HG03575 (cell line): ENCODE data around the gene GTF3C1.
A peak's percentile ranks its signal among the peaks of the same experiment; 100 is the strongest.
"Not testable (repeated sequence)": the region's sequence is repeated elsewhere in the genome, so short reads cannot be mapped to it uniquely, and the experiment has no call there.

Experiments used
- ATAC-seq: cut with Tn5 transposase; IDR thresholded peaks from one replicate; pipeline ENCODE4 v1.9.1; 2021; ENCODE audit not compliant: unreplicated experiment, insufficient number of reproducible peaks, low FRiP score; ENCODE audit errors: extremely low read depth

The GTF3C1 gene

DNA sequence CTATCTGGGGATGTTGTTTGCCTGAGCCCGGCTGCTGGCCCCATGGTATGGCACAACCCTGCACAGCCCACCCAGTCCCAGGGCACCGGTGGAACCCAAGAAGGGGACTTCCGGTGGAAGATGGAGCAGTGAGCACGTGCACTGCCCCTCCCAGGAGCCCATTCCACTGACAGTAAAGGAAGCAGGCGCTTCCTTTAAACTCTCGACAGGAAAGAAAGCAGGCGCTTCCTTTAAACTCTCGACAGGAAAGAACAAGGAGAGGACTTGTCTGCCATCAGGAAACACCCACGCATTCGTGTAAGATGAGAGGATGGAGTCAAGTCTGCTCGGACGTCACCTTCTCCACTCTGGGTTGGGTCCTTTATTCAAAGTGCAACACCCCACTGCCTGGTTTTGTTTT is 94.0 kb downstream of the GTF3C1 start:
- ATAC-seq: no peak

DNA sequence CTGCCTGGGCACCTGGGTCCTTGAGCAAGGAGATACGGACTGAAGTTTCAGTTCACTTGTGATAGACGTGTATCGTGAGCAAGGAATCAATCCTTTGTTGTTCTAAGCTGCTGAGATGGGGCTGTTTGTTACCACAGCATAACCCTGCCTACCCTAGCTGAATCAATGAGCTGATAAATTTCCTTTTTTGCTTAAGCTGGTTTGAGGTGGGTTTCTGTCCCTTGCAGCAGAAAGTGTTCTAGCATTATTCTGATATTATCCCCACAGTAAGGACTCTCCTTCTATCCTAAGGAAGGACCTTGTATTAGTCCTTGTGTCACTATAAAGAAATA is 96.3 kb downstream of the GTF3C1 start:
- no peak for ATAC-seq

DNA sequence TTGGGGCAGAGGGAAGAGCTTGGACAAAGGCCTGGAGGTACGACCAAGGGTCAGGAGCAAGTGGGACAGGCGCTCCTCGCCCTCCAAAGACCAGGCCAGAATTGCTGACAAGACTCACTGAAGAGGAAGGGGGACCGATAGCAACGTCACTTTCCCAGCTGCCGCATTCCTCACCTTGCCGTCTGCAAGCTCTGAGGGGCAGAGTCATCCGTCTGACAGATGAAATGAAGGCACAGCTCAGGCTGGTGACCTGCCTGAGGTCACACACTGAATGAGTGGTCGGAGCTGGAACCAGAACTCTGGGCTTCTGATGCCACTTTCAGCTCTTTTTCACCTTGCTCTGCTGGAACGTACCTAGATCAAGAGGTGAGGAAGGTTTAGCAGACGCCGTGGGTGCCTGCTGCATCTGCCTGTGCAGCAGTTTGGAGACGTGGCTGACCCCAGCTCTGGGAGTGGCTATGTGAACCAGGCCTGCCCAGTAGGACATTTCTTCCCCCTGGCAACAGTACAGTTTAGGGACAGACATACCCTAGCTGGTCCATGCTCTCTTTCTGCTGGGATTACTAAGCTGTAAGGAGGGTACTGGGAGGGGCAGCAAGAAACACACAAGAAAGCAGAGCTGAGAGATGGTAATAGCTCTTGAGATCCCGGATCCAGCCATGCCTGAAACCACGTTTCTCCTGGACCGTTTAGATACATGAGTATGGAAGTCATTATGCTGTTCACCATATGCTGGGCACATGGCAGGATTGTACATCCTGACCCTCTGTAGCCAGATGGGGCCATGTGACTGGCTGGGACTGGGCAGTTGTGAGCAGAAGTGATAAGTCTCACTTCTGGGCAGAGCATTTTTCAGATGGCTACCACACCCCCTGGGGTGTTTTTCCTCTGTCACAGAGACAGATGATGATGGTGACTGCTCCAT is 96.9 kb downstream of the GTF3C1 start:
- ATAC-seq: no peak

DNA sequence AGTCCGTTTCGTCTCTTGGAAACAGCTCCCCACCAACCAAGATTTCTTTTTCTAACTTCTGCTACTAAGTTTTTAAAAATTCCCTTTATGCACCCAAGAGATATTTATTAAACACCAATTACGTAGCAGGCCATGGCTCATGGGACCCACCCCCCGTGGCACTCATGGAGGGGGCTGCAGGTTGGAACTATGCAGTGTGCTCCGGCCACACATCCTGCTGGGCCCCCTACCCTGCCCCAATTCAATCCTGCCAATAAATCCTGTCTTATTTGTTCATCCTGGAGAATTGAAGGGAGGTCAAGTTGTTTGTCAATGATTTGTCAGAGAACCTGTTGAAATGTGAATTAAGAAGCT is 99.5 kb downstream of the GTF3C1 start:
- ATAC-seq: no peak

DNA sequence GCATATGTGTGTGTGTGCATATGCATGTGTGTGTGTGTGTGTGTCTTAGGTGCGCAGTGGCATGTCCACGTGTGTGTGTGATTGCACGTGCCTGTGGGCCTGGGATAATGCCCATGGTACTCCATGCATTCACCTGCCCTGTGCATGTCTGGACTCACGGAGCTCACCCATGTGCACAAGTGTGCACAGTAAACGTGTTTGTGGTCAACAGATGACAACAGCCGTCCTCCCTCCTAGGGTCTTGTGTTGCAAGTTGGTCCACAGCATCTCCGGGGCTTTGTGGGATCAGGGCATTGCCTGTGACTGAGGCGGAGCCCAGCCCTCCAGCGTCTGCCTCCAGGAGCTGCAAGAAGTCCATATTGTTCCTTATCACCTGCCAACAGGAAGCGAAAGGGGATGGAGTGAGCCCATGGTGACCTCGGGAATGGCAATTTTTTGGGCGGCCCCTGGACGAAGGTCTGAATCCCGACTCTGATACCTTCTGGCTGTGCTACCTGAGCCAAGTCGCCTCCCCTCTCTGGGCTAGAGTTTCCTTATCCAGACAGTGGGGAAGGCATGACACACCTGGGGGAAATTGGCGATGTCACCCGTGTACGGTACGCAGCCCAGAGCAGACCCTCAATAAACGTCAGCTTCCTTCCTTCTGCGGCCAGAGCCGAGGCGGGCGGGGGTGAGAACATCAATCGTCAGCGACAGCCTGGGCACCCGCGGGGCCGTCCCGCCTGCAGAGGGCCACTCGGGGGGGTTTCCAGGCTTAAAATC is 100.1 kb downstream of the GTF3C1 start:
- ATAC-seq: peak; percentile 50

DNA sequence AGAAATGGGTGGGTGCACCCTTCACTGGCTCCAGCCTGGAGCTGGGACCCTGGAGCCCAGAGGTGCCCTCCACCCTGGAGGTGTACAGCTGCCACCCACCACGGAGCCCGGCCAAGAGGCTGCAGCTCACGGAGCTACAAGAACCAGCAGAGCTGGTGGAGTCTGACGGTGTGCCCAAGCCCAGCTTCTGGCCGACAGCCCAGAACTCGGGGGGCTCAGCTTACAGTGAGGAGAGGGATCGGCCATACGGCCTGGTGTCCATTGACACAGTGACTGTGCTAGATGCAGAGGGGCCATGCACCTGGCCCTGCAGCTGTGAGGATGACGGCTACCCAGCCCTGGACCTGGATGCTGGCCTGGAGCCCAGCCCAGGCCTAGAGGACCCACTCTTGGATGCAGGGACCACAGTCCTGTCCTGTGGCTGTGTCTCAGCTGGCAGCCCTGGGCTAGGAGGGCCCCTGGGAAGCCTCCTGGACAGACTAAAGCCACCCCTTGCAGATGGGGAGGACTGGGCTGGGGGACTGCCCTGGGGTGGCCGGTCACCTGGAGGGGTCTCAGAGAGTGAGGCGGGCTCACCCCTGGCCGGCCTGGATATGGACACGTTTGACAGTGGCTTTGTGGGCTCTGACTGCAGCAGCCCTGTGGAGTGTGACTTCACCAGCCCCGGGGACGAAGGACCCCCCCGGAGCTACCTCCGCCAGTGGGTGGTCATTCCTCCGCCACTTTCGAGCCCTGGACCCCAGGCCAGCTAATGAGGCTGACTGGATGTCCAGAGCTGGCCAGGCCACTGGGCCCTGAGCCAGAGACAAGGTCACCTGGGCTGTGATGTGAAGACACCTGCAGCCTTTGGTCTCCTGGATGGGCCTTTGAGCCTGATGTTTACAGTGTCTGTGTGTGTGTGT is 100.9 kb downstream of the GTF3C1 start:
- ATAC-seq: no peak

DNA sequence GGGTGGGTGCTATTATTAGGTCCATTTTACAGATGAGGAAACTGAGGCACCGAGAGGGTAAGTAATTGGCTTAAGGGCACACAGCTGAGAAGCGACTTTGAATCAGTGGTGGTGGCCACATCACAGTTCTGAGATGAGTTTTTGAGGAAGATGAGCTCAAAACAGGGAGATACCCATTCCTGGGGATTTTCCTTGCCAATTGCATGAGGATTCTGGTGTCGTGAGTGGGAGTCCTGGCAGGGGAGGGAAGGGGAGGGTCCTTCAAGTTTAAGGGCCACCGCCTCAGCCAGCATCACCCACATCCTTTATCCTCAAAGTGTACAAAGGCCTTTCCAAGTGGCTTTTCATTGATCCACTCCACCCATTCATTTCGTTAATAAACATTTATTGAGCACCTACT is 102.4 kb downstream of the GTF3C1 start:
- ATAC-seq: no peak

DNA sequence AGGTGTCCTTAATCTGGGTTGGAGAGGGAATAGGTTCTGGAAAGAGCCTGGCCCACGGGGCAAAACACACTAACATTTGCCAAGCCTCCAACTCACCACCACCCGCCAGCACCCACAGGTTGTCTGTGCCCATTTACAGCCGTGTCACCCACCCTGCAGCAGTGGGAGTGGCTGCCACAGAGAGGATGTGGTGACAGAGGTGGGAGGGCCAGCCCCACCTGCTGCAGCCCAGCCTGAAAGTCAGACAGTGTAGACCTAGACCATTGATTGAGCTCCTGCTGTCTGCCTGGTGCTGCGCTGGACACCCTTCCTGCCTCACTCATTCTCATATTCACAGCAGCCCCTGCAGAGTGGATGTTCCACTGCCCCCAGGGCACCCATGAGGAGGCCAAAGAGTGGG is 103.0 kb downstream of the GTF3C1 start:
- no peak for ATAC-seq

DNA sequence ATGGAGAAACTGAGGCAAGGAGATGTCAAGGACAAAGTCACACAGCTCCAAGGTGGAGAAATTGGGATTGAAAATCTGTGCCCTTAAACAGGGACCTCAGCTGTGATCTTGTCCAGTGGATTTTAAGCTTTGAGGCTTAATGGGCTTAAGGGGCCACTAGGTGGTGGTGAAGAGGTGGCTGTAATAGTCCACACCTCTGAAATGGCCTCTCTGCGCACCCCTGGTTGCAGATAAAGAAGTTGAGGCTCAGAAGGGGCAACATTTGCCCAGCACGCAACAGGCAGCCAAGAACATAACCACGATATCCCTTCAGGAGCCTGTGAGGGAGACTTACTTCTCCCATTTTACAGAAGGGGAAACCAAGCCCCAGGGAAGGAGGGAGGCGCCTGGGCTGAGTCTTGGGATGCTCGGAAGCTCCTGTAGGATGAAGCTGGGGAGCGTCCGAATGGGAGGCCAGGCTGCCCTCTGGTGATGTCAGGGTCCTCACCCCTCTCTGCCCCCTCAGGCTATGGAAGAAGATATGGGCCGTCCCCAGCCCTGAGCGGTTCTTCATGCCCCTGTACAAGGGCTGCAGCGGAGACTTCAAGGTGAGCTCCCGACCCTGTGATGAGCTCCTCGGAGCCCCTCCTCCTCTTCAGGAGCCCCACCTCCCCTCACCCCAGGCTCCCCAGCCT is 104.1 kb downstream of the GTF3C1 start:
- no peak for ATAC-seq

DNA sequence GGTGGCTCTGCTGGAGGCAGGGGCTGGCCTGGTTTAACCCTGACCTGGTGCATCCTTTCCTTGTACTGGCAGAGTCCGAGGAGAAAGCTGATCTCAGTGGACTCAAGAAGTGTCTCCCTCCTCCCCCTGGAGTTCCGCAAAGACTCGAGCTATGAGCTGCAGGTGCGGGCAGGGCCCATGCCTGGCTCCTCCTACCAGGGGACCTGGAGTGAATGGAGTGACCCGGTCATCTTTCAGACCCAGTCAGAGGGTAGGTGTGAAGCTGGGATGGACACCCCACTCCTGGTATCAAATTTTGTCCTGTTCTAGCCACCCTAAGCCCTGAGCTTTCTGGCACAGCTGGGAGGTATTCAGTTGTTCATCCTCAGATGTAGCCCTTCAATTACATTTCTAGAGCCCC is 105.2 kb downstream of the GTF3C1 start:
- no peak for ATAC-seq

DNA sequence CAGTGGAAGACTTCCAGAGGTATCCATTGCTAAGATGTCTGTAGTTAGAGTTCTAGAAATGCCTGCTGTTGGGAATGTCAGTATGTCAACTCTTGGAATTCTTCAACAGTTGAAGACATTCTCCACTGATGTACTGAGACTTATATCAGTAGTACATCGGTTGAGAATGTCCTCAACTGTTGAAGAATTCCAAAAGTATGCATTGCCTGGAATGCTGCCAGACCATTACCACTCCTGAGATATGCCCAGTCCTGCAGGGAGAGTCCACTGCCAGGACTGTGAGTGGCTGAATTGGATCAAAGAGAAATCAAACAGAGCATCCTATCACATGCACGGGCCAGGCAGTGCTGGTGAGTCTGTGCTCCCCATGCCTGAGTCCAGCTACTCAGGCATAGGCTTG is 105.7 kb downstream of the GTF3C1 start:
- no peak for ATAC-seq

DNA sequence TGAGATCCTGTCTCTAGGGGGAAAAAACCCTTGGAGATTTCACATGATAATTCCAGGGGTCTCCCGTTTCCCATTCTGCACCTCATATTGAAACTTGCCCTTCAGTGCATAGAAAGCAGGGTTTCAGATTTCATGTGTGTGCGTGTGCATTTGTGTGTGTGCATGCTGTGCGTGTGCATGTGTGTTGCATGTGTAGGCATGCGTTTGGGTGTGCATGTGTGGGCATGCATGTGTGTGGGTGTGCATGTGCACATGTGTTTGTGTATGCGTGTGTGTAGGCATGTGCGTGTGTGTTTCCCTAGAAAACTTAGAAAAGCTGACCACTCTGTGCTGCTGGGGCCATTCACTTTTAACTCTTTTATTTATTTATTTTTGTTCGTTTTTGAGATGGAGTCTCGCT is 107.7 kb downstream of the GTF3C1 start:
- ATAC-seq: no peak

DNA sequence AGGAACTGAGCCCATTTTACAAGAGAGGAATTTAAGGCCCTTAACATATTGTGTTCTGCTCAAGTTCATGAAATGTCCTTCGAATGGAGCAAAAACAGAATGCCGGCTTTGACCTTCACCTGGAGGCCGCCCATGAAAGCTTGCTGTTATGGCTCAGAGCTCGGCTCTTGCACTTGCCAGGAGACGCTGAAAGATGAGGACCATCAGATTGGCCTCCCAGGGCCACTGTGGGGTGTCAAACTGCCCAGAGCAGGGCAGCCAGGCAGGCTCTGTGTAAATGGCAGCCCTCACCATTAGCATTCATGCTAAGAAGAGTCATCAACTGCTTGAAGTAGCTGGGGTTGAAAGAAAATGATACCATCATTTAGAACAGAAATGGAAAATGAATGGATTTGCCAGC is 108.4 kb downstream of the GTF3C1 start:
- no peak for ATAC-seq

DNA sequence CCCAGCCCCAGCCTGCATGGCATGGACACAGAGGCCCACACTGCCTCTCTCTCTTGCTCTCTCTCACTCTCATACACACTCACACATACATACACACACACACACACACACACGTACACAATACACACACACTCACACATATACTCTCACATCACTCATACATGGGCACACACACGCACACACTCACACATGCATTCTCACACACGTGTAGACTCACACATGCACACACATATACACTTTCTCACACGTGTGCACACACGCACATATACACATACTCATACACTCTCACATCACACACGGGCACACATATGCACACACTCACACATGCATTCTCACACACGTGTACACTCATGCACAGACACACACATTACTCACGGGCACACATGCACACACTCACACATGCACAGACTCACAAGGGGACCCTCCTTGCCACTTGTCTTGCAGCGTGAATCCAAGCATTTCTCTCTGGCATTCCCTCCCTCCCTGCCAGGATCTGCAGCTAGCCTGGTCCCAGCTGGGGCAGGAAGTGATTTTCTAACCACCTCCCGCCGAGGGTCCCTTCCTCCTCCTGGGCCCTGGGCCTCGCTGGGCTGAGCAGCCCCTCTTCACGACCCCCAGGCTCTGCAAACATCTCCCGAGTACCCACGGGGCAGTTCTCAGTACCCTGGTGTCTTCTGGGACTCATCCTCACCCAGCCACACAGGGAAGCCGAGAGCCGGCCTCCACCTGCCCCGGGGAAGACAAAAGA is 110.3 kb downstream of the GTF3C1 start:
- ATAC-seq: no peak

DNA sequence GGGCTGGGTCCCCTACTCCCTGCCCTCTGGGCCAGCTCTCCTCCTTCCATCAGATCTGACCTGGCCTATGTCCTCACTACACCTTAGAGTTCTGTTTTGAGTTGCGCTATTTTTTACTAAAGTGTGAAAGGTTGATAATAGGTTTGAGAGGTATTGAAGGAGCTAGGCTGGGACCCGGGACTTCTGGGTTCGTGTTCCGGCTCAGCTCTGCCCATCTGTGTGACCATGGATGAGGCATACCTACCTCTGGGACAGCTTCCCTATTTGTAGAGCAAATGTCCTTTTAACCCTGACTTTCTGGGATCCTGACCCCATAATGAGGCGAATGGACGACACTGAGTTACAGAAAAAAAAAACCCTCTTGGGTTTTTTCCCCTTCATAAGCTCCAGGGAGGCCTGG is 111.8 kb downstream of the GTF3C1 start:
- no peak for ATAC-seq

DNA sequence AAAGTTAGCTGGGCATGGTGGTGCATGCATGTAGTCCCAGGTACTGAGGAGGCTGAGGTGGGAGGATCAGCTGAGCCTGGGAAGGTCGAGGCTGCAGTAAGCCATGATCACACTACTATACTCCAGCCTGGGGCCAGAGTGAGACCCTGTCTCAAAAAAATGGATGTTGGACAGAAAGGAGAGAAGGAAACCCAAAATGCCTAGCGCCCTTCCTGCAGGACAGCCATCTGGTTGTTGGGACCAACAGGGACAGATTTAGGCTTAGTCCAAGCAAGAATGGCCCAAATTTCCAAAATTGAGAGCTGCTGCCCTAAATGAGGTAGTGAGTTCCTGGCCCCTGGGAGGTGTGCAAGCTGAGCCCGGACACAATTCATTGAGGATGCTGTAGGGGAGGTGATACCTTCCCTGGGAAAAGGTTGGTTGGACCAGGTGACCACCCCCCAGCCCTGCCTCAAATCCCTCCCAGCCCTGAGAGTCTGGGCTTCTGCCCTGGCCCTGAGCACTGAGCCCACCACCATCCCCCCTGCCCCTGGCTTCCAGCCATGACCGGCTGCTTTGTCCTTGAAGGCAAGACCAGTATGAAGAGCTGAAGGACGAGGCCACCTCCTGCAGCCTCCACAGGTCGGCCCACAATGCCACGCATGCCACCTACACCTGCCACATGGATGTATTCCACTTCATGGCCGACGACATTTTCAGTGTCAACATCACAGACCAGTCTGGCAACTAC is 112.6 kb downstream of the GTF3C1 start:
- ATAC-seq: no peak

DNA sequence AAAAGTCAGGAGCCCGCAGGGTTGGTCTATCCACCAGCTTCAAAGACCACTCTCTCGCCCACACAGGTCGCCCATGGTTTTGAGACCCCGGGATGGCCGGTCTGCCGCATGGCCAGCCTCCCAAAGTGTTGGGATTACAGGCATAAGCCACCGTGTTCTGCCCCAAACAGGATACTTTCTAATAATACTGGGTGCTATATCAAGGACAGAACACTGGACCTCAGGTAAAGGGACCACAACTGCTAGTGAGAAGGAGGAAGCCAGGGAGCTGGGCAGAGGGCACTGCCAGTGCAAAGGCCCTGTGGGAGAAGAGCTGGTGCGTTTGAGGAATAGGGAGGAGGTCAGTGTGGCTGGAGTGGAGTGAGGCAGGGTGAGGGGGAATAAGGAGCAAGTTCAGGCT is 113.6 kb downstream of the GTF3C1 start:
- ATAC-seq: no peak

DNA sequence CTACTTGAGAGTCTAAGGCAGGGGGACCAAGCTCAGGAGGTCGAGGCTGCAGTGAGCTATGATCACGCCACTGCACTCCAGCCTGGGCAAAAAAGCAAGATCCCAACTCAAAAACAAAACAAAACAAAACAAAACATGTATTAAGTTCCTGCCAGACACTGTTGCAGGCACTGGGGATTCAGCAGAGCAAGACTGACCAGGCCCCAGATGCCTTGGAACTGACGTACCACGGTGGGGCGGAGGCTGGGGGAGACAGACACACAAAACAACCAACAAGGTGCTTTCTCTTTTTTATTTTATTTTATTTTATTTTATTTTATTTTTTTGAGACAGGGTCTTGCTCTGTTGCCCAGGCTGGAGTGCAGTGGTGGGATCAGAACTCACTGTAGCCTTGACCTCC is 114.6 kb downstream of the GTF3C1 start:
- not testable (repeated sequence) for ATAC-seq
